ENCODE measurements around the gene NOL9.

- TF ChIP-seq SIN3A (IDR thresholded peaks at IDR 0.05; ENCODE audit: borderline replicate concordance in 2 of 2, control insufficient read depth in 1 of 2, low read depth in 2 of 2, low read length in 2 of 2) (no peak), CTCF (IDR thresholded peaks at IDR 0.05 in 2 of 3, conservative IDR thresholded peaks at IDR 0.05 in 1 of 3; ENCODE audit: insufficient read depth in 2 of 3, low read depth in 1 of 3, low read length in 3 of 3) (no peak), FOXP4 (CRISPR knock-in tag; IDR thresholded peaks at IDR 0.05; ENCODE audit: borderline replicate concordance) (no peak), USF2 (CRISPR knock-in tag; IDR thresholded peaks at IDR 0.05) (no peak), HDAC6 (IDR thresholded peaks at IDR 0.05; ENCODE audit: low read depth, low read length) (no peak), ZNF239 (CRISPR knock-in tag; IDR thresholded peaks at IDR 0.05) (no peak), MXI1 (IDR thresholded peaks at IDR 0.05; ENCODE audit: low read depth, low read length) (no peak), BHLHE40 (IDR thresholded peaks at IDR 0.05; ENCODE audit: low read length) (no peak), RNF2 (IDR thresholded peaks at IDR 0.05) (no peak), KAT7 (CRISPR knock-in tag; IDR thresholded peaks at IDR 0.05; ENCODE audit: borderline replicate concordance) (no peak)
Measured at GRCh38 chr1:6489383-6489765, 64.9 kb downstream of the NOL9 start.
